Nephron progenitor cell (in vitro differentiated cells): ENCODE results near the gene TOE1.
"Not testable (repeated sequence)": the region's sequence is repeated elsewhere in the genome, so short reads cannot be mapped to it uniquely, and the experiment has no call there.

ENCODE experiments used
- DNase-seq: peaks from one replicate; pipeline ENCODE4 v3.0.0; 2021
- H3K27ac Mint-ChIP-seq: 2 replicates; pipeline ENCODE4 v1.8.0; 2021; ENCODE audit warnings: mild to moderate bottlenecking, moderate library complexity, mixed read lengths
- H3K27me3 Mint-ChIP-seq: 2 replicates; pipeline ENCODE4 v1.8.0; 2021; ENCODE audit warnings: mild to moderate bottlenecking, low read depth, mixed read lengths; ENCODE audit not compliant: poor library complexity
- H3K36me3 Mint-ChIP-seq: 2 replicates; pipeline ENCODE4 v1.8.0; 2021; ENCODE audit warnings: low read depth, mixed read lengths
- H3K4me1 Mint-ChIP-seq: 2 replicates; pipeline ENCODE4 v1.8.0; 2021; ENCODE audit warnings: mixed read lengths
- H3K4me3 Mint-ChIP-seq: 2 replicates; pipeline ENCODE4 v1.8.0; 2021; ENCODE audit warnings: mild to moderate bottlenecking, moderate library complexity, mixed read lengths
- H3K9me3 Mint-ChIP-seq: 2 replicates; pipeline ENCODE4 v1.8.0; 2021; ENCODE audit warnings: mild to moderate bottlenecking, moderate library complexity, mixed read lengths
- CTCF ChIP-seq: fragments of 200-600 bp; sonication (generic); IDR thresholded peaks from 2 replicates; pipeline ENCODE4 v1.5.0; 2021; ENCODE audit warnings: antibody characterized with exemption

Gene TOE1

GRCh38 chr1:45356186-45356585 is 16.2 kb downstream of the TOE1 start:
- H3K36me3 Mint-ChIP-seq, result no peaks in the 10 kb centered on the region
- peak overlapping the region; percentile 8 for H3K27ac Mint-ChIP-seq
- H3K4me1 Mint-ChIP-seq, result peaks cover 24% of the 10 kb centered on the region
- H3K4me3 Mint-ChIP-seq, result no peak overlapping the region
- DNase-seq, result no peak
- no peak for TF ChIP-seq CTCF
- peaks cover 4% of the 10 kb centered on the region for H3K27me3 Mint-ChIP-seq
- no peaks in the 10 kb centered on the region for H3K9me3 Mint-ChIP-seq

- peak; percentile 55 for TF ChIP-seq CTCF
- no peak for DNase-seq
Observed at GRCh38 chr1:45359882-45360513, 20.0 kb downstream of the TOE1 start.

GRCh38 chr1:45360981-45361380 is 21.0 kb downstream of the TOE1 start:
- peaks cover 23% of the 10 kb centered on the region for H3K4me1 Mint-ChIP-seq
- DNase-seq, H3K27me3 Mint-ChIP-seq: not testable (repeated sequence)

More at GRCh38 chr1:45359882-45360513, 20.0 kb downstream of the TOE1 start:
- no peaks in the 10 kb centered on the region for H3K36me3 Mint-ChIP-seq
- H3K4me1 Mint-ChIP-seq, result peaks cover 28% of the 10 kb centered on the region
- H3K4me3 Mint-ChIP-seq, result no peak overlapping the region
- peaks cover 9% of the 10 kb centered on the region for H3K27me3 Mint-ChIP-seq
- H3K9me3 Mint-ChIP-seq, result no peaks in the 10 kb centered on the region
- peak overlapping the region; percentile 70 for H3K27ac Mint-ChIP-seq

GRCh38 chr1:45364294-45364693 is 24.3 kb downstream of the TOE1 start:
- H3K4me3 Mint-ChIP-seq, result no peak overlapping the region
- peaks cover 17% of the 10 kb centered on the region for H3K4me1 Mint-ChIP-seq
- no peak for DNase-seq
- H3K27ac Mint-ChIP-seq, result no peak overlapping the region
- TF ChIP-seq CTCF, result no peak
- peaks cover 5% of the 10 kb centered on the region for H3K27me3 Mint-ChIP-seq
- H3K9me3 Mint-ChIP-seq, result no peaks in the 10 kb centered on the region
- no peaks in the 10 kb centered on the region for H3K36me3 Mint-ChIP-seq

More at GRCh38 chr1:45360981-45361380, 21.0 kb downstream of the TOE1 start:
- H3K4me3 Mint-ChIP-seq, H3K27ac Mint-ChIP-seq, H3K36me3 Mint-ChIP-seq, H3K9me3 Mint-ChIP-seq: not testable (repeated sequence)

GRCh38 chr1:45365051-45365450 is 25.1 kb downstream of the TOE1 start:
- H3K4me3 Mint-ChIP-seq, result no peak overlapping the region
- peaks cover 5% of the 10 kb centered on the region for H3K27me3 Mint-ChIP-seq

GRCh38 chr1:45370575-45370974 is 30.6 kb downstream of the TOE1 start:
- no peaks in the 10 kb centered on the region for H3K4me1 Mint-ChIP-seq

More at GRCh38 chr1:45365051-45365450, 25.1 kb downstream of the TOE1 start:
- Mint-ChIP-seq H3K9me3 (no peaks in the 10 kb centered on the region), H3K36me3 (no peaks in the 10 kb centered on the region), H3K27ac (no peak overlapping the region), H3K4me1 (peaks cover 15% of the 10 kb centered on the region)
- no peak for TF ChIP-seq CTCF
- DNase-seq, result no peak

More at GRCh38 chr1:45370575-45370974, 30.6 kb downstream of the TOE1 start:
- DNase-seq, result no peak
- no peak for TF ChIP-seq CTCF
- H3K4me3 Mint-ChIP-seq, result no peak overlapping the region
- H3K27ac Mint-ChIP-seq, result no peak overlapping the region
- no peaks in the 10 kb centered on the region for H3K9me3 Mint-ChIP-seq
- peaks cover 20% of the 10 kb centered on the region for H3K27me3 Mint-ChIP-seq
- H3K36me3 Mint-ChIP-seq, result no peaks in the 10 kb centered on the region
